ENCODE measurements around the gene RRP12.

RRP12 gene

GRCh38 chr10:97406064-97406463 lies 4.9 kb upstream of the RRP12 start:
- no peak for DNase-seq

- DNase-seq = no peak
Observed at GRCh38 chr10:97404044-97404443, 2.9 kb upstream of the RRP12 start.

GRCh38 chr10:97401455-97401919 lies 347 bp upstream of the RRP12 start:
- no peak for DNase-seq

GRCh38 chr10:97399843-97400545 lies 1.1 kb downstream of the RRP12 start:
- DNase-seq = no peak

- no peak for DNase-seq
Observed at GRCh38 chr10:97396056-97396455, 5.1 kb downstream of the RRP12 start.

GRCh38 chr10:97393034-97393573 lies 8.0 kb downstream of the RRP12 start:
- no peak for DNase-seq

- DNase-seq = no peak
Observed at GRCh38 chr10:97390091-97390490, 11.0 kb downstream of the RRP12 start.

- DNase-seq = no peak
Observed at GRCh38 chr10:97388152-97388551, 13.0 kb downstream of the RRP12 start.

- DNase-seq = no peak
Observed at GRCh38 chr10:97385565-97385964, 15.6 kb downstream of the RRP12 start.

- no peak for DNase-seq
Observed at GRCh38 chr10:97384641-97385040, 16.5 kb downstream of the RRP12 start.

GRCh38 chr10:97384156-97384555 lies 17.0 kb downstream of the RRP12 start:
- DNase-seq = no peak

GRCh38 chr10:97383159-97383558 lies 18.0 kb downstream of the RRP12 start:
- DNase-seq = no peak

GRCh38 chr10:97381626-97382025 lies 19.5 kb downstream of the RRP12 start:
- no peak for DNase-seq

- no peak for DNase-seq
Observed at GRCh38 chr10:97380516-97380915, 20.6 kb downstream of the RRP12 start.

GRCh38 chr10:97378933-97379921 lies 21.9 kb downstream of the RRP12 start:
- DNase-seq = no peak

- no peak for DNase-seq
Observed at GRCh38 chr10:97376413-97376812, 24.7 kb downstream of the RRP12 start.

- DNase-seq = no peak
Observed at GRCh38 chr10:97373456-97373855, 27.7 kb downstream of the RRP12 start.

- no peak for DNase-seq
Observed at GRCh38 chr10:97372233-97372875, 28.8 kb downstream of the RRP12 start.

GRCh38 chr10:97371696-97372095 lies 29.4 kb downstream of the RRP12 start:
- DNase-seq = no peak

GRCh38 chr10:97367126-97367649 lies 34.0 kb downstream of the RRP12 start:
- no peak for DNase-seq

- no peak for DNase-seq
Observed at GRCh38 chr10:97366572-97366971, 34.6 kb downstream of the RRP12 start.

GRCh38 chr10:97365761-97366351 lies 35.3 kb downstream of the RRP12 start:
- DNase-seq = no peak

All from NCI-H1048 (cell line).